ENCODE results near the gene LMBR1.

Gene LMBR1

DNA sequence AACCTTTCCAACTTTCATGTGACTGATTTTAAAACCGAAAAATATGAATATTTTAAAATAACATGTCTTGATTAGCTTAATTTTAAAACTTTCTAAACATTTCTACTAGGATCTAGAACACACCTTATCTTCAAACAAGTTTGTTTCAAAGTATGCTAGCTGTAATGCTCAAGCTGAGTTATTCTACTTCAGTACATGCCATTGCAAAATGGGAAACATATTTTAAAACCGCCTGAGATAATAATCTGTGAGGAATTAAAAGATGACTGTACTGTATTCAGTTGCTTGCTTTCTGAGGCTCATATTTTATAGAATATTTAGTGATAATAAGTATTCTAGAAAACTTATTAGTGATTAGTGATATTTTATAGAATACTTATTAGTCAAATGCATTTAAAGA lies 99.6 kb downstream of the LMBR1 start:
- no peak for DNase-seq (ENCODE audit: low spot score)

DNA sequence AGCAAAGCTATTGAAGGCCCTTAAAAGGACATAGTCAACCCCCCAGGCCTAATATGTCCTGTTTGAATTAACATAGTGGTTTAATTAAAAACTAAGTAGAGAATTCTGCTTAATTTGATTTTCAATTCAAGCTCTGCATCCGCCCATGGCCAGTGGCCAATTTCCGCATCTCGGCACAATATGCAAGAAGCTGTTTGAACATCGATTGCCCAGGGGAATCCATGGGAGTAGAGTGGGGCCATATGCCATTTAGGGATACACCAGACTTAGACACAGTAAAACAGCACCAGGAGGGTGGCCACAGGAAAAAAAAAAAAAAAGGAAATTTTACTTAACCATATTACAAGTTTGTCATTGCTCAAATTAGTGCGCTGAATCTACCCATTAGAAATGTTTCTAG lies 100.4 kb downstream of the LMBR1 start:
- DNase-seq (ENCODE audit: low spot score) = no peak

DNA sequence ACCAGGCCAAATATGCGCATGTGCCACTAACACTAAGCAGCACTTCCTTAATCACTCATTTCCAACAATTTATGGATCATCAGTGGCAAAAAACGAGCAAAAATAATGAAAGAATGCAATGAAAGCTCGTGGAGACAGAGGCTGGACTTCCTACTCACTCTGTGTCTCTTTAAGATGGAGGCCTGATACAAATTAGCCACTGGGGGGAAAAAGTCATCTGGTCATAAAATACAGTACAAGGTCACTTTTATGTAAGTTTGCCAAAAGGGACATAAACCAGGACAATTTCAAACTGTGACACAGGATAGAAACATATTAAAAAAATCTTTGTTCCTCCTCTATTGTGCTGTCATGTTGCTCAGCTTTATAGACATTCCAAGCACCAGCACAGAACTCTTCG lies 101.7 kb downstream of the LMBR1 start:
- no peak for DNase-seq (ENCODE audit: low spot score)

DNA sequence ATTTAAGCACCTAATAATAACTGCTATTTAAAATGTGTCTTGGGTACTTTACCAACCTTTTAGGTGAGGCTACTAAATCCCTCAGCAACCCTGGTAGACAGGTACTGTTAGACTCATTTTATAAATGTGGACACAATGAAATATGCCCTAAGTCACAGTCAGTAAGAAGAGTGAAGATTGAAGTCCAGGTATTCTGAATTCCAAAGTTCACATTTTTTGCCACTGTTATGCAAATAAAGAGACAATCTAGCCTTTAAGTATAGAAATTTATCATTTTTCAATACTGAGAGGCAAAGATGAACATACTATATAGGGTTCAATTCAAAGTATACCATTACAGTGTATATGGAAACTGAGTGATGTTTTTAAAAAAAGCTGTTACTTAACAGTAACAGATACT lies 102.7 kb downstream of the LMBR1 start:
- no peak for DNase-seq (ENCODE audit: low spot score)

DNA sequence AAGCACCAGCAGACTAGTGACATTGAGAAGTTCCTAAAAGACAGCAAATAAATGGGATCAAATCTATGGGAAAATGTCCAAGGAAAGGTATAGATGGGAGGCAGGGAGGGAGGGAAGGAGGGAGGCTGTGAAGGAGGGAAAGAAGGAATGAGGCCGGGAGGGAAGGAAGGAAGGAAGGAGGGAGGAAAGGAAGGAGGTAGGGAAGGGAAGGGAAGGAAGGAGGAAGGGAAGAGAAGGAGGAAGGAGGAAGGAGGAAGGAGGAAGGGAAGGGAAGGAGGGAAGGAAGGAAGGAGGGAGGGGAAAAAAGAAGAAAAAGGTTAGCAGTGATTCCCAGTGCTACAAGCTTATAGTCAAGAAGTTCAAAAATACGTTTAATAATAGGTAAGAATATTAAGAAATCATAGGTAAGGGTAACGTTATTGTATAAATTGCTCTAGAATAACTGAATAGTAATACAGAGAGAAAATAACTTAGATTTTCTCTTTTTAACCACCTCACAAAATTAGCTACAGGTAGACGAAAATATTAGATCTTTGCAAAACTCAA lies 106.9 kb downstream of the LMBR1 start:
- DNase-seq (ENCODE audit: low spot score) = no peak

DNA sequence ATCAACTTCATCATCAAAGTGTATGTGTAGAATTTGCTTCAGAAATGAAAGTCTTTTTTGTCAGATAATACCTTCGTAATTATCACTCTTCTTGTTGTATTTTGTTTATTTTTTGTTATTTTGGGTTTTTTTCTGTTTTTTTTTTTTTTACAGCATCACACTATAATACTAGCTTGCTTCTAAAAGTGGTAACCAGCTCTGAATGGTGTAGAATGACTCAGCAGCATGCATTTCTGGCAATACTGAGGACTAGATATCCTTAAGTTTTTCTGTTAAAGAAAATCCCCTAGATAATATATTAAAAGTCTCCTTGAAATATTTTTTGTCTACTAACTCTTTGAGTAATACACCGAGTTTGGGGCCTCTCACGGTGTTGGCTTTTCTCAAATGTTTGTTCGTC lies 109.1 kb downstream of the LMBR1 start:
- DNase-seq (ENCODE audit: low spot score) = no peak

DNA sequence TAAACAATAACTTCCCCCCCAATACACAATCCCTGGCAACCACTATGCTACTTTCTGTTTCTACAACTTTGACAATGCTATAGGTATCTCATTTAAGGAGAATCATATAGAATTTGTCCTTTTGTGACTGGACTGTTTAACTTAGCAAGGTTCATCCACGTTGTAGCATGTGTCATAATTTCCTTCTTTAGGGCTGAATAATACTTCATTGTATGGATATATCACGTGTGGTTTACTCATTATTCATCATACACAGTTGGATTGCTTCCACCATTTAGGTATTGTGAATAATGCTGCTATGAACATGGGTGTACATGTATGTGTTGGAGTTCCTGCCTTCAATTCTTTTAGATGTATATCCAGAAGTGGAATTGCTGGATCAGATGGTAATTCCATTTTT lies 111.0 kb downstream of the LMBR1 start:
- no peak for DNase-seq (ENCODE audit: low spot score)

DNA sequence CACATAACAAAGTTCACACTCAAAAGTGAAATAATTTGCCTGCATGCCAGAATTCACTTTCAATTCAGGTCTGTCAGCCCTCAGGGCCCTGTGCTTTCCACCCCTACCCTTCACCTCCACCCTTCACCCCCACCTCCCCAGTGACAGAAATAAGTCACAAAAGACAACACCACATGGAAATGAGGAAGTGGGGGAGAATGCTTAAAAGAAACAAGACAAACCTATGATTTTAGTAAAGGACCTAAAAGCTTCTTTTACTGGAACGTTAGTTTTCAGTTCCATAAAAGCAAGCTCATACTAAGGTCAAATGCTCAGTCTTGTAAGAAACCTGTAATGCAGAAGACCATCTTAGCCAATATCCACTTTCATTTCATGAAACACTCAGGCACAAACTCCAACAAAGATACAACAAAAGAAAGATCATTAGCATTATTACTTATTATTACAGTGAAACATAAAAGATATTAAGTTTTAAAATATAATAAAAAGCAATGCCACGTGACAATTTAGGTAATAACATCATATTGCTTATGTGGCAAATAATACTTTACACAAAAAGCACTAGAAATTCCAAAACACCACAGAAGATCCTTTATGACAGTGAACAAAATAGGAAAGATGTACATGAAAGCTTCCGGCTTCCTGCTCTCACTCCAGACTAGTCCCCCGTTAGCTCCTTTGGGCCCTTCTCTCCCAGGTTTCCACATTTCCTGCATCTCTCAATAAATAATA lies 112.1 kb downstream of the LMBR1 start:
- no peak for DNase-seq (ENCODE audit: low spot score)

DNA sequence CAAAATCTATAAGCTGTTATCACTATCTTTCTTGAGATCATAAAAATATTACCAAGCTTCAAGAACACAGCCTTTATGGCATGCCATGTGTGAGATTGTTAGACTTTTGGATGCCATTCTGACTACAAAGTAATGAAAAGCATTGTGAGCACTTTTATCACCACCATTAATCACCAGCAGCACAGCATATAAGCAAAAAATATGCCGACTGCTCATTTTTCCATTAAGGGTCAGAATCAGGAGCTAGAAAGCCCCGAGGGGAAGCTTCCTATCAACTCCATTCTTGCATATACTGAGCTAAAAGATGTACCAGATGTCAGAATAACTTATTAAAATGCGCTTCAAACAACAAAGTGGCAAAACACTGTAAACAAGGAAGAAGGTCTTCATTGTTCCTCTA lies 114.3 kb downstream of the LMBR1 start:
- no peak for DNase-seq (ENCODE audit: low spot score)

DNA sequence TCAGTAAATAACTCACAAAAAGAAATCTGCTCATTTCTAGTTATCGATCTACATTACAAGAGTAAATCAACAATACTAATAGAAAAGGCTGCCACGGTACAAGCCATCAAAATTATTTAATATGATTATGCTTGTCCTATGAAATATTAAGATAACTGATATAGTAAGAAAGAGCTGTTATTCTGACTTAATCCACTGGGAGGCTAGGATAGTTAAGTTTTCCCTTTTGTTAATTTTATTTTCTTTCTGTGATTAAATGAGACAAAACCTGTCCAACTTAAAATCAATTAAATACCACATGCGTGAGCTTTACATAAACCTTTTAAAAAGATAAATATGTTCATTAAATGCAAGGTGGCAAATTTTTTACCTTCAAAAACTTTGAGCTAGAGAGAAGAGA lies 114.8 kb downstream of the LMBR1 start:
- no peak for DNase-seq (ENCODE audit: low spot score)

DNA sequence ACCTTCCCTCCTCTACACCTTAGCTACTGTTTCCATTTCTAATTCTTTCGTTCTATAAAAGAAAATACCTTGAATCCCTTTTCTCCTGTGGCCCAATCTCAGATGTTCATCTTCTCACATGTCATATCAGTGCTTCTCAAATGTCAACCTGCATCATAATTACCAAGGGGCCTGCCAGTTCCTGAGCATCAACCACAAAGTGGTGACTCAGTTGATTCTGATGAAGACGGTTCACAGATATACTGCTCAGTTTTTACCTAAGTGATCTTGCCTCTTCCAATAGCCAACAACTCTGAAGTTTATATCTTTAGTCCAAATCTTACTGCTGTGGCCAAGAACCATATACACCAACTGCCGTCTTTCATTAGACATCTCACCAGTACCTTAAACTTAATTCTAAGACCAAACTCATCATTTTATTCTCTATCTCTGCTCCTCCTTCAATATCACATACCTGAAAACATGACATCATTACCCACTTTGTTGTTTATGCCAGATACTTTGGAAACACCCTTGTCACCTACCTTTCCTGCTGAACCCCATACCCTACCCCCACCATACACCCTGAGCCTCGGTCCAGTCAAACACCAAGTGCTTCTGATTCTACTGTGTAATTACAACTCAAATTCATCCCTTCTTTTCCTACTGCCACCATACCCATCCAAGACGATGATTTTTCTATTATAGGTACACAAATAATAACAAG lies 115.5 kb downstream of the LMBR1 start:
- no peak for DNase-seq (ENCODE audit: low spot score)

DNA sequence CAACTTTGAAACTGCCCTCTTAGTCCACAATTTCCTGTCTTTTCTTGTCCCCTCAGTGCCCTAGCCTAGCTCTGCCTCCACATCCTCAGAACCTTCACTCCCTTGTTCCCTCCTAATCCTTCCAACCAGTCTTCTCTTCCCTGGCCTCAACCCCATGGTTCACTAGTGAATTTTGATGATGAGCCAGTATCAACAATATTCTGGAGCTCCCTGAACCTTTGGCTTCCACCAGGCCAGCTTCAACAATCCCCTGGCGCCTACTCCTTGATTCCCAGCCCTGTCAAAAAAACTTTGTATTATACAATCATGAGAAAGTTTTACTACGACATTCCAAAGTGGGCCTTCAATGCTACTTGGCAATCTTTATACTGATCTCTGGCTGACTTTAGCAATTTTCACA lies 116.5 kb downstream of the LMBR1 start:
- no peak for DNase-seq (ENCODE audit: low spot score)

DNA sequence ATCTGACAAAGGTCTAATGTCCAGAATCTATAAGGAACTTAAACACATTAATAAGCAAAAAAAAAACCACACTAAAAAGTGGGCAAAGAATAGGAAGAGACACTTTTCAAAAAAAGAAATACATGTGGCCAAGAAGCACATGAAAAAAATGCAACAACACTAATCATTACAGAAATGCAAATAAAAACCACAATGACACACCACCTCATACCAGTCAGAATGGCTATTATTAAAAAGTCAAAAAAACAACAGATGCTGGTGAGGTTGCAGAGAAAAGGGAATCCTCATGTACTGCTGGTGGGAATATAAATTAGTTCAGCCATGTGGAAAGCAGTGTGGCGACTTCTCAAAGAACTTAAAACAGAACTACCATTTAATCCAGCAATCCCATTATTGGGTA lies 119.0 kb downstream of the LMBR1 start:
- no peak for DNase-seq (ENCODE audit: low spot score)

DNA sequence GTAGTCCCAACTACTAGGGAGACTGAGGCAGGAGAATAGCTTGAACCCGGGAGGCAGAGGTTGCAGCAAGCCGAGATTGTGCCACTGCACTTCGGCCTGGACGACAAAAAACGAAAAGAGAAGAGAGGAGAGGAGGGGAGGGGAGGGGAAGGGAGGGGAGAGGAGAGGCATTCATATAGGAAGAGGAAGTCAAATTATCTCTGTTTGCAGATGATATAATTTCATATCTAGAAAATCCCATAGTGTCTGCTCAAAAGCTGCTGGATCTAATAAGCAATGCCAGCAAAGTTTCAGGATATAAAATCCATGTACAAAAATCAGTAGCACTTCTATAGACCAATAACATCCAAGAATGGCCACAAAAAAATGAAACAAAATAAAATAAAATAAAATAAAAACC lies 120.3 kb downstream of the LMBR1 start:
- no peak for DNase-seq (ENCODE audit: low spot score)

DNA sequence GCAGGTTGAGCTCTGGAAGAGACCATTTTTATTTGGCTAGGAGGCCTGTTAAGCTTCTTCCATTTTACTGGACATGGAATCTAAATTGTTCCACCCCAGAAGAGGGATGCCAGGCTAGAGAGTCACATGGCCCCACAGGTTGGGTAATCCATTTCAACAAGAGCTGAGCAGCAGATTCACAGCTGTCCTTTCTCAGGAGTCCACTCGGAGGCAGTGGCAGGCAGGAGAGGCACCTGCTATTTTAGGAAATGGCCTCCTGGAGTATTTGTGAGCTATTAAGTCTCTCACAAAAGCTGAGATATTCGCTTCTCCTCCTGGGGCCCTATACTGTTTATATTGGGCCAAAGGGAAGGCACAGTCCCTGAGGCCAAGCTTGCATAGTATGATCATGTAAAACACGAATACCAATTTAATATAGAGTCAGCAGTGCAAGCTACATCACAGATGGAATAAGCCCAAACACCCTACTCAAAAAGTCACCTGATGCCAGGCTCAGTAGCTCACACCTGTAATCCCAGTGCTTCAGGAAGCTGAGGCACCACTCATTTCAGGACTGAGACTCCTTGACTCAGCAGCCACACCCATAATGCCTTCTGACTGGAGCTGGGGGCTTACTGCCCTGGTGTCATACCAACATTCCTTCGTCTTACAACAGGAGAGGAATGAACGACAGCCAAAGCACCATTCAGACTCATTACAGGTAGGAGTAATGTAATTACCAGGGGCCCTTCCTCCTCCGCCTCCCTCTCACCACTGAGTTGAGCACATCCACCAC lies 124.1 kb downstream of the LMBR1 start:
- DNase-seq (ENCODE audit: low spot score) = no peak

DNA sequence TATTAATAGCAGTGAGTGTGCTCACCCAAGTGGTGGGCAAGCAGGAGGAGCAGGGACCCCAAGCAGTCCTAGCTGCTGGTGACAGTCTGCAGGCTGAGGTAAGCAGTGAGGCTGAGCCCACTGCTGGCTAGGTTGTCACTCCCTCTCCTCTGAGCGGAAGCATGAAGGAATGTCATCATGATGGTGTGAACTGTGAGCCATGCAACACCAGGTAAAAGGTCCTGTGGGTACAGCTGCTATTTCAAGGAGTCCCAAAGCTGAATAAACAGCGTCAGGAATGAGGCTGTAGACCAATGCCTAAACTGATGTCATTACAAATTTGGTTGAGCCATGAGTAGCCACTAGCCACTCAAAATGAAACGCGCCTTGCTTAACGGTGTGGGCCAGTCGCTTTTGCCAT lies 126.3 kb downstream of the LMBR1 start:
- DNase-seq (ENCODE audit: low spot score) = no peak

DNA sequence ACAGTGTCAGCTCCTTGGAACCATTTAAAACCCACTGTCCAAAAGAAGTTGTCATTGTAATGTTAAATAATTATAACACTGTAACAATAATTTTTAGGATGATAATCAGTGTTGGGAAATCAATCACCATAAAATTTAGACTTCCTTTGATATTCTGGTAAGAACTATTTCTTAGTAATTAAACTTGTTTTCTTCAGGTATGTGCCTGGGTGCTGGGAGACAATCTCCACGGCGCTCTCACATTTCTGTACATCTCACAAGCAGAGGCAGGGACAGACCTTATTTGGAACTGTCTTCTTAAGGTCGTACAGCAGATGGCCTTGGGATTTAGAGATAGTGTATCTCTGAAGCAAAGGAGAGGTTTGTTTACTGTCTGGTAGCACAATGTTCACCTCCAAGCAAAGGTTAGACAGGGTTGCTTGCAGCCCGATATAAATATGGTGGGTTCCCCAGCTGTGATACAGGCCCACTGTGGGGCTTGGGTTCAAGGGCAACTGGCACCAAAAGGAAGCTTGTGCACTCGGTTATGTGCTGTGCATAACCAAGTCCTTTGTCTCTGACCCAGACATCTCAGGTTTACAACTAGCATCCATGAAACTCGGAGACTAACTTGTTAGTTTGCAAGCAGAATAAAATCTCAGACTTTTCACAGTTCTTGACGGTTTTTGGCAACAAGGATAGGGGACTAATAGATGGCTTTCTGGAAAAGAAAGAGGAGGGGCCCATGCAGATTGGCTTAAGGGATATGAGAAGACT lies 126.9 kb downstream of the LMBR1 start:
- no peak for DNase-seq (ENCODE audit: low spot score)

DNA sequence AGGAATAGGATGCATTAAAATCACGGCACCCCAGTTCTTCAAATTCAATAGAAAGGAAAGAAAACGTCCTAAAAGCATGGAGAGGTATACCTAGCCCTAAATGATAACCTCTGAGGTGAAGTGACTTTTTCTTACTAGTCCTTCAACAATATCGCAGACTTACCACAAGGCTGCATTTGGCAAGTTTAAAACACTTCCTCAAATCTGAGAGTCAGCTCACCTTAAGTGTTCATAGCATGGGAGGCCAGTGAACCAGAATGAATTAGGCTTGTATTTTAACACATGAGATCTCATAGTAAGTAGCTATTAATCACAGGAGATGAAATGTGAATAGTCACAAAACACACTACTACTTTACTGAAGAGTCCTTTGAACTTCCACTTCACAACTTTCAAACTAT lies 128.2 kb downstream of the LMBR1 start:
- DNase-seq (ENCODE audit: low spot score) = no peak

DNA sequence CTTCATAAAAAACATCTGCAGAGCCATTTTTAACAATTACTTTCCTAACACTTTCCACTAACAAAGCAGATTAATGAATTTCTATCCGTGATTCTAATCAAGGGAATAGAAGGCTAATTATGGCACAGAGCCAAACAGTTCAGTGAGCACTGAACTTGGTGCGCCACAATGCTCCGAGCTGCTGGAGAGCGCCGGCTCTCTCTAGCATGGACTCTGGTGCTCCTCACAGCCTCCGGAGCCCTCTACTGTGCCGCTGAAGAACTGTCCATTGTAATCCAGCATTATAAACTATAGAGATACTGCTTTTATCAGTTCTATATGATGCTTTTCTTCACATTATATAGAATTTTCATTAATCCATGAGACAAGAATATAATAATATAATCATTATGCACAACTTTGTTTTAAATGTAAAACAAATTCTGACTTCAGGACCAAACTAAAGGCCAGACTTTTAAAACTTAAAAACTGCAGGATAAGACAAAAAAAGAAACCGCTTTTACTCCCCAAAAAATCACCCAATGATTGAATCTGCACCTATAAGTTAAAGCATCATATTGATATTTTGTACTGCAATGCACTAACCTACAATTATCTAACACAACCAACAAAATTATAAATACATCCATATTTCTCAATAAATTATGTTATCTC lies 128.8 kb downstream of the LMBR1 start:
- peak; percentile 64 for DNase-seq (ENCODE audit: low spot score)

DNA sequence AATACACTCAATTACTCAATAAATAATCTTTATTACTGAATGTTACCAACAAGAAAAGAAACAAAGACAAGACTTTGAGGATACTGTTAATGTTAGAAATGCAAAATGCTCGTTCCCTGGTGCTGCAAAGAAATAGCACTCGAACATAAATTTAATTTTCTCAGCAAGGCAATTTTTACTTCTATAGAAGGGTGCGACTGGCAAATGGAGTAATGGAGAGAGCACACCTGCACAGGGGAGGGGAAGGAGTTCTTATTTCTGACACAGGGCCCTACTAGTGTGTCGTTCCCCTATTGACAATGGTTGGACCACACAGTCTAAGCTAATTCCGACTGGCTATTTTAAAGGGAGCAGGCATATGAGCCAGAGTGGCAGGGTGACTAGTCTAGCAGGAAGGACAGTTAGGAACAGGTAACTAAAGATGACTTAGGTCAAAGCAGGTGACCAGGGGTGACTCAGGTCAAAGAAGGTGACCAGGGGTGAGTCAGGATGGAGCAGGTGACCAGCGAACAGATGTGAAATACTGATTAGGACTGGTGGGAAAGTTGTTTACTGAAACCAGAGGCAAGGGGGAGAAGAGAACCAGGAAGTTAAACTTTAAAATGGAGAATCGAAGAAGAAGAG lies 133.3 kb downstream of the LMBR1 start:
- no peak for DNase-seq (ENCODE audit: low spot score)

DNA sequence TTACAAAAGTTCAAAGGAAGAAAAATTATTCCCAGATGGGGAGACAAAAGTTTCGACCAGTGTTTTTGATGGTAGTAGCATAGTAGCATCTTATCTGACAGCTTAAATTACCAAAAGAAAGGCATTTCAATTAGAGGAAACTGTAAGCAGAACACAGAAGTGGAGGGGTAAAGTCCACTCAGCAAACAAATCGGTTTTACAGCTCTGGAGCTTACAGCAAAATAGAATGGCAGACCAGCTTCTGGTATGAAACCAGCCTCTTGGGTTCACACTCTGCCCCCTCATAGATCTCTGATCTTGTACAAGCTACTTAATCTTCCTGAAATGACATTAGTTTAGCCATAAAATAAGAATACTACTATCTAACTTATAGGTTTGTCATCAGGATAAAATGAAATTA lies 133.8 kb downstream of the LMBR1 start:
- no peak for DNase-seq (ENCODE audit: low spot score)

Measured in iPS-NIHi11 (cell line).